Measurements from ENCODE around the gene JCAD. TPM values are rescaled to one million over a fixed set of nuclear protein-coding genes. Genes with fewer than 3 reads are reported as not detected.

Gene JCAD
- polyA plus RNA-seq, 4 donors = 0.22 to 5.0 (median 2.2) TPM

DNA sequence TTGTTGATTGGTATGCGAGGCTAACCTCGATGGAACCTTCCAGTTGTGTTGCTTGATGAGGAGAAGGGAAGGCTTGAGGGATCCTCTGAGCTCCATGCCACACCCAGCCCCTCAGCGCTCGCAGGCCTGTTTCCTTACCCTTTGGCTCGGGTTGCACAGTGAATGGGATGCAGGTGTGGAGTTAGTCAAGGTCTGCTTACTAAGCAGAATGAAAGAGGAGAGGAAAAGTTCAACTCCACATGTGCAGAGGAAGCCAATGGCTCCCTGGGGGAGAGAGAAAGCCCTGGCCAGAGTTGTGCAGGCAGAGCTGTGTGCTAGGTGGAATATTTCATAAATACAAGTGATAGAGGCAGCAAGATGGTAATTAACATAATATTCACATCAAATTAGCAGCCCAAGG is 85.5 kb downstream of the JCAD start:
- no peaks in the 10 kb centered on the region for H3K27me3 ChIP-seq (ENCODE audit: control insufficient read depth in 3 of 3, insufficient read depth in 3 of 3, low read length in 3 of 3)
- H3K4me3 ChIP-seq (ENCODE audit: low read depth in 1 of 3, low read length in 3 of 3) = no peak overlapping the region
- FAIRE-seq (no peak), DNase-seq (no peak)
- no peaks in the 10 kb centered on the region for H3K36me3 ChIP-seq (ENCODE audit: control insufficient read depth in 3 of 3, insufficient read depth in 2 of 3, low read depth in 1 of 3, low read length in 3 of 3)
- no peaks in the 10 kb centered on the region for H3K9me3 ChIP-seq (ENCODE audit: control insufficient read depth in 2 of 2, insufficient read depth in 1 of 2, low read depth in 1 of 2, low read length in 1 of 2)
- H3K4me1 ChIP-seq (ENCODE audit: control insufficient read depth in 3 of 3, insufficient read depth in 2 of 3, low read depth in 1 of 3, low read length in 2 of 3) = no peaks in the 10 kb centered on the region
- WGBS, 3 donors = 76 to 81% (median 76%) methylated on average over 5 of the region's 5 CpGs
- H3K27ac ChIP-seq (ENCODE audit: low read depth in 1 of 3, low read length in 2 of 3) = no peak overlapping the region

- no peak overlapping the region for H3K4me3 ChIP-seq (ENCODE audit: low read depth in 1 of 3, low read length in 3 of 3)
- H3K36me3 ChIP-seq (ENCODE audit: control insufficient read depth in 3 of 3, insufficient read depth in 2 of 3, low read depth in 1 of 3, low read length in 3 of 3) = no peaks in the 10 kb centered on the region
- no peaks in the 10 kb centered on the region for H3K9me3 ChIP-seq (ENCODE audit: control insufficient read depth in 2 of 2, insufficient read depth in 1 of 2, low read depth in 1 of 2, low read length in 1 of 2)
- no peak for FAIRE-seq
- 67 to 80% (median 74%) methylated on average over 2 of the region's 2 CpGs for WGBS, 3 donors
- no peaks in the 10 kb centered on the region for H3K4me1 ChIP-seq (ENCODE audit: control insufficient read depth in 3 of 3, insufficient read depth in 2 of 3, low read depth in 1 of 3, low read length in 2 of 3)
- no peaks in the 10 kb centered on the region for H3K27me3 ChIP-seq (ENCODE audit: control insufficient read depth in 3 of 3, insufficient read depth in 3 of 3, low read length in 3 of 3)
- DNase-seq = no peak
- no peak overlapping the region for H3K27ac ChIP-seq (ENCODE audit: low read depth in 1 of 3, low read length in 2 of 3)
Measured at GRCh38 chr10:29970576-29970975, 88.8 kb downstream of the JCAD start.

- WGBS, 3 donors = 46 to 78% (median 67%) methylated on average over 6 of the region's 6 CpGs
- no peaks in the 10 kb centered on the region for H3K4me1 ChIP-seq (ENCODE audit: control insufficient read depth in 3 of 3, insufficient read depth in 2 of 3, low read depth in 1 of 3, low read length in 2 of 3)
- H3K36me3 ChIP-seq (ENCODE audit: control insufficient read depth in 3 of 3, insufficient read depth in 2 of 3, low read depth in 1 of 3, low read length in 3 of 3) = no peaks in the 10 kb centered on the region
- no peak overlapping the region for H3K27ac ChIP-seq (ENCODE audit: low read depth in 1 of 3, low read length in 2 of 3)
- no peaks in the 10 kb centered on the region for H3K27me3 ChIP-seq (ENCODE audit: control insufficient read depth in 3 of 3, insufficient read depth in 3 of 3, low read length in 3 of 3)
- DNase-seq (no peak), FAIRE-seq (no peak)
- H3K9me3 ChIP-seq (ENCODE audit: control insufficient read depth in 2 of 2, insufficient read depth in 1 of 2, low read depth in 1 of 2, low read length in 1 of 2) = no peaks in the 10 kb centered on the region
- H3K4me3 ChIP-seq (ENCODE audit: low read depth in 1 of 3, low read length in 3 of 3) = no peak overlapping the region
Measured at GRCh38 chr10:29970012-29970396, 89.4 kb downstream of the JCAD start.

GRCh38 chr10:29969255-29970011 is 90.0 kb downstream of the JCAD start:
- 87 to 91% (median 87%) methylated on average over 12 of the region's 12 CpGs for WGBS, 3 donors
- FAIRE-seq = no peak
- Histone ChIP-seq H3K36me3 (ENCODE audit: control insufficient read depth in 3 of 3, insufficient read depth in 2 of 3, low read depth in 1 of 3, low read length in 3 of 3) (no peaks in the 10 kb centered on the region), H3K27me3 (ENCODE audit: control insufficient read depth in 3 of 3, insufficient read depth in 3 of 3, low read length in 3 of 3) (no peaks in the 10 kb centered on the region), H3K9me3 (ENCODE audit: control insufficient read depth in 2 of 2, insufficient read depth in 1 of 2, low read depth in 1 of 2, low read length in 1 of 2) (no peaks in the 10 kb centered on the region), H3K4me3 (ENCODE audit: low read depth in 1 of 3, low read length in 3 of 3) (no peak overlapping the region), H3K4me1 (ENCODE audit: control insufficient read depth in 3 of 3, insufficient read depth in 2 of 3, low read depth in 1 of 3, low read length in 2 of 3) (no peaks in the 10 kb centered on the region), H3K27ac (ENCODE audit: low read depth in 1 of 3, low read length in 2 of 3) (no peak overlapping the region)
- DNase-seq = no peak

- no peak overlapping the region for H3K27ac ChIP-seq (ENCODE audit: low read depth in 1 of 3, low read length in 2 of 3)
- H3K9me3 ChIP-seq (ENCODE audit: control insufficient read depth in 2 of 2, insufficient read depth in 1 of 2, low read depth in 1 of 2, low read length in 1 of 2) = no peaks in the 10 kb centered on the region
- H3K36me3 ChIP-seq (ENCODE audit: control insufficient read depth in 3 of 3, insufficient read depth in 2 of 3, low read depth in 1 of 3, low read length in 3 of 3) = no peaks in the 10 kb centered on the region
- no peak overlapping the region for H3K4me3 ChIP-seq (ENCODE audit: low read depth in 1 of 3, low read length in 3 of 3)
- FAIRE-seq = no peak
- WGBS, 3 donors = 71 to 83% (median 73%) methylated on average over 3 of the region's 3 CpGs
- H3K27me3 ChIP-seq (ENCODE audit: control insufficient read depth in 3 of 3, insufficient read depth in 3 of 3, low read length in 3 of 3) = no peaks in the 10 kb centered on the region
- no peak for DNase-seq
- no peaks in the 10 kb centered on the region for H3K4me1 ChIP-seq (ENCODE audit: control insufficient read depth in 3 of 3, insufficient read depth in 2 of 3, low read depth in 1 of 3, low read length in 2 of 3)
Measured at GRCh38 chr10:29968585-29968984, 90.8 kb downstream of the JCAD start.

- H3K4me3 ChIP-seq (ENCODE audit: low read depth in 1 of 3, low read length in 3 of 3) = no peak overlapping the region
- 82 to 91% (median 87%) methylated on average over 4 of the region's 4 CpGs for WGBS, 3 donors
- no peaks in the 10 kb centered on the region for H3K9me3 ChIP-seq (ENCODE audit: control insufficient read depth in 2 of 2, insufficient read depth in 1 of 2, low read depth in 1 of 2, low read length in 1 of 2)
- H3K4me1 ChIP-seq (ENCODE audit: control insufficient read depth in 3 of 3, insufficient read depth in 2 of 3, low read depth in 1 of 3, low read length in 2 of 3) = no peaks in the 10 kb centered on the region
- H3K36me3 ChIP-seq (ENCODE audit: control insufficient read depth in 3 of 3, insufficient read depth in 2 of 3, low read depth in 1 of 3, low read length in 3 of 3) = no peaks in the 10 kb centered on the region
- no peak for DNase-seq
- no peak for FAIRE-seq
- H3K27ac ChIP-seq (ENCODE audit: low read depth in 1 of 3, low read length in 2 of 3) = no peak overlapping the region
- no peaks in the 10 kb centered on the region for H3K27me3 ChIP-seq (ENCODE audit: control insufficient read depth in 3 of 3, insufficient read depth in 3 of 3, low read length in 3 of 3)
Measured at GRCh38 chr10:29966269-29966668, 93.1 kb downstream of the JCAD start.

Measured in small intestine (tissue), 7 donors.